Testis (tissue), 2 donors: Measurements from ENCODE around the gene CCSER1.

Experiments used
- CTCF ChIP-seq, 3 experiments: fragments of 450-650 bp in 2 of 3; fragments of 200-600 bp in 1 of 3; sonication (generic) in 1 of 3; IDR thresholded peaks; one replicate each; pipeline ENCODE4 v1.5.1; 2016 to 2019; ENCODE audit warnings: antibody characterized with exemption in 3 of 3, mild to moderate bottlenecking in 2 of 3, moderate library complexity in 1 of 3
- POLR2A ChIP-seq: fragments of 450-650 bp; IDR thresholded peaks from one replicate; pipeline ENCODE4 v1.6.1; 2017; ENCODE audit warnings: antibody characterized with exemption, mild to moderate bottlenecking, moderate library complexity

- TF ChIP-seq CTCF (IDR thresholded peaks at IDR 0.05) (no peak), POLR2A (no peak)
These were observed 1375.2 kb downstream of the CCSER1 start for GRCh38 chr4:91502365-91502764.
